NT2/D1 (cell line): ENCODE results near the gene CDC42SE1.

Source experiments
- SUZ12 ChIP-seq: IDR thresholded peaks from 2 replicates; pipeline ENCODE4 v1.6.1; 2011; ENCODE audit not compliant: insufficient read length, insufficient read depth; ENCODE audit errors: extremely low read depth
- YY1 ChIP-seq: IDR thresholded peaks from 2 replicates; pipeline ENCODE4 v1.6.1; 2011; ENCODE audit not compliant: insufficient read length, insufficient read depth
- ZNF274 ChIP-seq: IDR thresholded peaks from 2 replicates; pipeline ENCODE4 v1.6.1; 2011; ENCODE audit warnings: mild to moderate bottlenecking, low read depth, low read length

DNA sequence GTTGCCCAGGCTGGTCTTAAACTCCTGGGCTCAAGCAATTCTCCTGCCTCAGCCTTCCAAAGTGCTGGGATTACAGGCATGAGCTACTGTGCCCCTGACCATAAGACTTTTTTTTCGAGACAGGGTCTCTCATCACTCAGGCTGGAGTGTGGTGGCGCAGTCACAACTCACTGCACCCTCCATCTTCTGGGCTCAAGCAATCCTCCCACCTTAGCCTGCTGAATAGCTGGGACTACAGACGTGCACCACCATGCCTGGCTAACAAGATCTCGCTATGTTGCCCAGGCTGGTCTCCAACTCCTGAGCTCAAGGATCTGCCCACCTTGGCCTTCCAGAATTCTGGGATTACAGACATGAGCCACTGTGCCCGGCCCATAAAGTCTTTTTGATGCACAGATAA, 10.0 kb downstream of the CDC42SE1 start:
- TF ChIP-seq SUZ12, result no peak
- no peak for TF ChIP-seq YY1
- TF ChIP-seq ZNF274, result no peak
